Choroid plexus epithelial cell (primary cell): ENCODE results near the gene UBQLN1.

Experiments used
- DNase-seq: peaks from one replicate; pipeline ENCODE4 v3.0.0-alpha.2; 2010; ENCODE audit warnings: low read depth
- H3K4me3 ChIP-seq: 2 replicates; pipeline ENCODE4 v1.5.1; 2011; ENCODE audit warnings: low read depth, mild to moderate bottlenecking, control low read depth, low read length, moderate library complexity
- TF ChIP-seq, protein P1 (sequence below): conservative IDR thresholded peaks from 2 replicates; pipeline ENCODE4 v1.5.1; 2011; ENCODE audit warnings: low read depth, mild to moderate bottlenecking, control low read depth, inconsistent platforms, low read length, moderate library complexity

UBQLN1 gene

DNA sequence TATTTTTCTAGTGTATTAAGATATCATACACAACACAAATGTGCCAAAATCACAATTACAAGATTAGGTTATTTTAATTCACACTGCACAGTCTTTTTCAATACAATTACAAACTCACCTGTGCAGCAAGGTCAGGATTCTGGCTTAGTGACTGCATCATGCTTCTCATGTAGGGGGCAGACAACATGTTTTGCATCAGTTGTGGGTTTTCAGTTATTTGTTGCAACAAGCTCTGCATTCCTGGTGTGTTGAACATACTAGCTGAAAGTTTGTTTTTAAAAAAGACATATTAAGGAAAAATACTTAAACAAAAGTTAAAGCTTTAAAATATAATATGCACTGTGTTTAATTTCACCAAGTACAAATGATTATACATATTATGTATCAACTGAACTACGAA lies 38.7 kb downstream of the UBQLN1 start:
- TF ChIP-seq, protein P1, sequence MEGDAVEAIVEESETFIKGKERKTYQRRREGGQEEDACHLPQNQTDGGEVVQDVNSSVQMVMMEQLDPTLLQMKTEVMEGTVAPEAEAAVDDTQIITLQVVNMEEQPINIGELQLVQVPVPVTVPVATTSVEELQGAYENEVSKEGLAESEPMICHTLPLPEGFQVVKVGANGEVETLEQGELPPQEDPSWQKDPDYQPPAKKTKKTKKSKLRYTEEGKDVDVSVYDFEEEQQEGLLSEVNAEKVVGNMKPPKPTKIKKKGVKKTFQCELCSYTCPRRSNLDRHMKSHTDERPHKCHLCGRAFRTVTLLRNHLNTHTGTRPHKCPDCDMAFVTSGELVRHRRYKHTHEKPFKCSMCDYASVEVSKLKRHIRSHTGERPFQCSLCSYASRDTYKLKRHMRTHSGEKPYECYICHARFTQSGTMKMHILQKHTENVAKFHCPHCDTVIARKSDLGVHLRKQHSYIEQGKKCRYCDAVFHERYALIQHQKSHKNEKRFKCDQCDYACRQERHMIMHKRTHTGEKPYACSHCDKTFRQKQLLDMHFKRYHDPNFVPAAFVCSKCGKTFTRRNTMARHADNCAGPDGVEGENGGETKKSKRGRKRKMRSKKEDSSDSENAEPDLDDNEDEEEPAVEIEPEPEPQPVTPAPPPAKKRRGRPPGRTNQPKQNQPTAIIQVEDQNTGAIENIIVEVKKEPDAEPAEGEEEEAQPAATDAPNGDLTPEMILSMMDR, result no peak
- DNase-seq, result peak; percentile 48
- H3K4me3 ChIP-seq, result no peak overlapping the region

DNA sequence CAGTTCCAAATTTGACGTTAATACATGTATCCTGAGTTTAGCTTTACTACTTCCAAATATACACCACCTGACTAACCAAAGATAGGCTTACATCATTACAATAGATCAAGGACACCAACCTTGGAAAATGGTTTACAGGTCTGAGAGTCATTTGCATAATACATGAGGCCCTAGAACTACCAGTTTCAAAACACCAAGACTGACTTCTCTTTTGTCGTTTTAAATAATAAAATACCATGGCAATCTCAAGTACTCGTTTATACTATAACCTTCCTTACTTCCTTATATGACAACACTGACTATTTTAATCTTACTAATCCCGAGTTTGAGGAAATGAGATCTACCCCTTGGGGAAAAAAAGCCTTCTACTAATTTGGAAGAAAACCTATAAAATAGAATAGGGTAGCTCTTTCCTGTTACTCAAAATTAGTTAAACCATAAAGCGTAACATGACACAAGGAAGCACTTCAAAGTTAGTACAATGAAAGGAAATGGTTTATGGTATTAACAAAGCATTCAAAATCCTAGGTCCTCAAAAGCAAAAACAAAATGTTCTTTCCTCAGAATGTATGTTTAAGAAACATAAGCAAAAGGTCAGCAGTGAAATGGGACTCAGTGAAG lies 42.1 kb downstream of the UBQLN1 start:
- TF ChIP-seq, protein P1, result no peak
- no peak overlapping the region for H3K4me3 ChIP-seq
- no peak for DNase-seq

DNA sequence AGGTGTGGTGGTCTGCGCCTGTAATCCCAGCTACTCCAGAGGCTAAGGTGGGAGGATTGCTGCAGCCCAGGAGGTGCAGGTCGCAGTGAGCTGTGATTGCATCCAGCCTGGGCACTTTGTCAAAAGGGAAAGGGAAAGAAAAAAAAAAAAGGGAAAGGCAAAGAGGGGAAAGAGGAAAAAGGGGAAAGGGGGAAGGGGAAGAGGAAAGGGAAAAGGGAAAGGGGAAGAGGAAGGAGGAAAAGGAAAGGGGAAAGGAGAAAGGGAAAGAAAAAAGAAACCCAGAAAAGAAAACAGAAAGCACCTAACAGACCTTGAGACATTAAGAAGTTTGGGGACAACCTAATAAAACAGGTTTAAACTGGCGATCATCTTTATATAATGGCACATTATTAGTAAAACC lies 44.8 kb downstream of the UBQLN1 start:
- TF ChIP-seq, protein P1, result no peak
- H3K4me3 ChIP-seq, result no peak overlapping the region
- DNase-seq, result no peak

DNA sequence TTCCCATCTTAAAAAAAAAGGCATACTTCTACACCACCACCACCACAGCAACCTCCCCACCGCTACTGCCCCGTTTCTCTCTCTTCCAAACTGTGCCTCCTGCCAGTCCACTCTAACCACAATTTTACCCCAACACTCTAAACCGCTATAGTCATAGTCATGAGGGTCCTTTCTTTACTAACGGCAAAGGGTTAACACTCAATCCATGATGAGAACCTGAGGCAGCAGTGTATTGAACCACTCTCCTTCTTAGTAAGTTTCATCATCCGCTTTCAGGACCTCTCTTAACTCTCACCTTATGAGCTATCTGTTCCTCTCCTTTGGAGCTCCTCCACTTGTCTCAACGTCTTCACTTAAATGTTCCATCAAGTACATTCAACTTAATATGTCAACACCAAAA lies 50.8 kb downstream of the UBQLN1 start:
- H3K4me3 ChIP-seq, result no peak overlapping the region
- no peak for DNase-seq
- TF ChIP-seq, protein P1, result no peak

DNA sequence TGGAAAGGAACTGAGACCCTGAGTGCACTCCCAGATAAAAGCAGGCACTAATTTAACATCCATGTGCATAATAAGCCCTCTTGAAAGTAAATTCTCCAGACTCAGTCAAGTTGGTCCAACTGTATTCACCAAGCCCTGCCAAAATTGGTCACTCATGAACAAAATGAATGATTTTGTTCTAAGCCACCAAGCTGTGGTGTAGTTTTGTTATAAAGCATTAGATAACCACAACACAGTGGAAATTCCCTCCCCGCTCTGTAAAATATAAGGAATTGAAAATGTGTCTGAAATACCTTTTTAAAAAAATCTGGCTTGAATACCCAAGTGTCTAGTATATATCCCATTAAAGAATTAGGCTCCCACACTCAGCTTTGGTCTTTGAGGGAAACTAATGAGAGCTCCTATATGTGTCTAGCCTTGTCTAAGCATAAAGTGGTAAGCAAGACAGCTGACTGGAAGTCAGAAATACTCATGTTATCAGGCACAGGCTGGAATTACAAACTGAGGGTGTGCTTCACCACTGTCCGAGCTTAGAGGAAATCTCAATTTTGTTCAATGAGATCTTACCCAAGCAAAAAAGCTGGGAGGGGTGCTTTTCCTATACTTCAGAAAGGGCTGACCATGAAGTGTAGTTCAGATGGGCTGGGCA lies 51.6 kb downstream of the UBQLN1 start:
- TF ChIP-seq, protein P1, result no peak
- no peak overlapping the region for H3K4me3 ChIP-seq
- no peak for DNase-seq

DNA sequence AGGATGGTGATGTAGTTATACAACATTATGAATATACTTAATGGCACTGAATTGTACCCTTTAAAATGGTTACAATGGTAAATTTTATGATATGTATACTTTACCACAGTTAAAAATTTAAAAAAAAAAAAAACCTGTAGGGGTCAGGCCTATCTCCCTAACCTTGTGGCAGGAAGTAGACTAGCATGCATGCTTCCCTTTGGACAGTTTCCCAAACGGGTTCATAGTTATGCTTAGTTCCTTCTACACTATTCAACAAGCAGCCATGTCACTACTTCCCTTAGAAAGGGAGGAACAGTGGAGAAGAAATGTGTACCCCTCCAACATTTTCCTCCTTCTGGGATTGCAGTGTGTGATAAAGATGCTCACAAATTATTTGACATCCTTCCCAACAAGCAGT lies 52.3 kb downstream of the UBQLN1 start:
- no peak overlapping the region for H3K4me3 ChIP-seq
- TF ChIP-seq, protein P1, result no peak
- DNase-seq, result no peak

DNA sequence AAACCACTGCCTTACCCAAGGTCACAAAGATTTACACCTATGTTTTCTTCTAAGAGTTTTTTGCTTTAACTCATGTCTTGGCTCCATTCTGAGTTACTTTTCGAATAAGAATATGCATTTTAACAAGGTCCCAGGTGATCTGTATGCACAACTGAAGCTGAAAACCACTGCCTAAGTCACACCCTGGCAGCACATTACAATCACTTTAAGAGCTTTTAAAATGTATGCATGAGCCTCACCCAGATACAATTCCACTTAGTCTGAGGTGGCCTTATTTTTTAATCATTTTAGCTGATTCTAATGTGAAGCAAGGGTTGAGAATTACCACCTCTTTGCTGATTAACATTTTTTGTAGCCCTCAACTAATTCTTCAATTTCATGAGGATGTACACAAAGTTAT lies 55.3 kb downstream of the UBQLN1 start:
- DNase-seq, result no peak

More for the DNA sequence above, 55.3 kb downstream of the UBQLN1 start:
- TF ChIP-seq, protein P1, result no peak
- no peak overlapping the region for H3K4me3 ChIP-seq
